ENCODE data around the gene KLK8. TPM values are rescaled to one million over a fixed set of nuclear protein-coding genes. Genes with fewer than 3 reads are reported as not detected.

Gene KLK8
- total and polyA plus RNA-seq, 4 donors: not detected

DNA sequence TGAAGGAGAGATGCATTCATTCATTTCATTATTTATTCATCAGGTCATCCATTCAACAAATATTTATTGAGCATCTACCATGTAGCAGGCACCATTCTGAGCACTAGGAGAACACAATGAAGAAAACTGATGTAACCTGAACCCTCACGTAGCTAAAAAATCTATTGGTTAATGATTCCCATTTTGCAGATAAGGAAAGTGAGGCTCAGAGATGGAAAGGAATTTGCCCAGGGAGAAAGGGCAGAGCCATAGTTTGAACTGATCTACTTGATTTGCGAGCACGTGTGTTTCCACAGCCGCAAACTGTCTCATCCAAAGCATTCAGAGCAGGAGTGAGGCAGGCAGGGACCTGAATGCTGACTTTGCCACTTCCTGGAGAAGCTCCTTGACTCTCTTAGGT lies 2.7 kb downstream of the KLK8 start (continued):
- TF ChIP-seq, protein P1, sequence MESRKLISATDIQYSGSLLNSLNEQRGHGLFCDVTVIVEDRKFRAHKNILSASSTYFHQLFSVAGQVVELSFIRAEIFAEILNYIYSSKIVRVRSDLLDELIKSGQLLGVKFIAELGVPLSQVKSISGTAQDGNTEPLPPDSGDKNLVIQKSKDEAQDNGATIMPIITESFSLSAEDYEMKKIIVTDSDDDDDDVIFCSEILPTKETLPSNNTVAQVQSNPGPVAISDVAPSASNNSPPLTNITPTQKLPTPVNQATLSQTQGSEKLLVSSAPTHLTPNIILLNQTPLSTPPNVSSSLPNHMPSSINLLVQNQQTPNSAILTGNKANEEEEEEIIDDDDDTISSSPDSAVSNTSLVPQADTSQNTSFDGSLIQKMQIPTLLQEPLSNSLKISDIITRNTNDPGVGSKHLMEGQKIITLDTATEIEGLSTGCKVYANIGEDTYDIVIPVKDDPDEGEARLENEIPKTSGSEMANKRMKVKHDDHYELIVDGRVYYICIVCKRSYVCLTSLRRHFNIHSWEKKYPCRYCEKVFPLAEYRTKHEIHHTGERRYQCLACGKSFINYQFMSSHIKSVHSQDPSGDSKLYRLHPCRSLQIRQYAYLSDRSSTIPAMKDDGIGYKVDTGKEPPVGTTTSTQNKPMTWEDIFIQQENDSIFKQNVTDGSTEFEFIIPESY (IDR thresholded peaks at IDR 0.05): no peak
- TF ChIP-seq MAX (IDR thresholded peaks at IDR 0.05) (no peak), RAD21 (IDR thresholded peaks at IDR 0.05) (no peak), YY1 (IDR thresholded peaks at IDR 0.05) (no peak), JUND (IDR thresholded peaks at IDR 0.05) (no peak), HNF4G (IDR thresholded peaks at IDR 0.05) (no peak), EGR1 (IDR thresholded peaks at IDR 0.05; ENCODE audit: low read depth in 2 of 2) (no peak)

DNA sequence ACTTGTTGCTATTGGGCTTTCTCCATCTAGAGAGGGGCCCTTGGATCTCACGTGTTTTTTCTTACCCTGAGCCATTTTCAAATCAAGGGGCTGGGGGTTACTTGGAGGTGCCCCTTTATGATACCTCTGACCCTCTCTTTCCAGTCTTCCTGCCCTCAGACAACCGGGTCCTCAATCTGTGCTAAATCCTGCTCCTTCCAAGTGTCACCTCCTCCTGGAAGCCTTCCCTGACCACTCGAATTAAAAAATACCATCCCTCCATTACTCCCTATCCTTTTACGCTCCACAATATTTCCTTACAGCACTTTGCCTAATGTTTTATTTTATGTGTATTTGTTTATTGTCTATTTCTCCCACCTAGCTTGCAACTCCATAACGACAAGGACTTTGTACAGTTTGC lies 3.3 kb downstream of the KLK8 start:
- Histone ChIP-seq H3K27me3 (ENCODE audit: control insufficient read depth in 4 of 4, insufficient read depth in 4 of 4, low read length in 3 of 4) (peaks cover 0 to 4% (median under 1%) of the 10 kb centered on the region in 4 donors), H3K9ac (ENCODE audit: low read depth in 1 of 2, low read length in 2 of 2) (no peak overlapping the region), H3K27ac (ENCODE audit: low read depth in 1 of 2, low read length in 2 of 2) (no peak overlapping the region), H3K4me1 (ENCODE audit: control insufficient read depth in 4 of 4, insufficient read depth in 4 of 4, low read length in 3 of 4) (no peaks in the 10 kb centered on the region), H3K9me3 (ENCODE audit: control insufficient read depth in 4 of 4, low read length in 3 of 4) (peaks cover 0 to 3% (median 0%) of the 10 kb centered on the region in 4 donors), H3K4me3 (ENCODE audit: low read depth in 1 of 3, low read length in 3 of 3) (no peak overlapping the region), H3K36me3 (ENCODE audit: control insufficient read depth in 4 of 4, insufficient read depth in 3 of 4, low read depth in 1 of 4, low read length in 3 of 4) (no peaks in the 10 kb centered on the region)
- no peak for TF ChIP-seq RAD21 (IDR thresholded peaks at IDR 0.05)
- no peak for TF ChIP-seq REST (IDR thresholded peaks at IDR 0.05)
- TF ChIP-seq MAX (IDR thresholded peaks at IDR 0.05): no peak
- TF ChIP-seq RXRA (IDR thresholded peaks at IDR 0.05): no peak
- no peak for TF ChIP-seq EGR1 (IDR thresholded peaks at IDR 0.05; ENCODE audit: low read depth in 2 of 2)
- TF ChIP-seq GABPA (IDR thresholded peaks at IDR 0.05 in 1 of 2, conservative IDR thresholded peaks at IDR 0.05 in 1 of 2): no peak
- TF ChIP-seq, protein P1 (IDR thresholded peaks at IDR 0.05): no peak
- TF ChIP-seq YY1 (IDR thresholded peaks at IDR 0.05): no peak
- no peak for TF ChIP-seq HNF4G (IDR thresholded peaks at IDR 0.05)
- no peak for TF ChIP-seq FOXA2 (IDR thresholded peaks at IDR 0.05)
- TF ChIP-seq TAF1 (conservative IDR thresholded peaks at IDR 0.05): no peak
- no peak for TF ChIP-seq CTCF (IDR thresholded peaks at IDR 0.05; ENCODE audit: low read depth, low read length, missing input control)
- no peak for TF ChIP-seq FOXA1 (IDR thresholded peaks at IDR 0.05)
- no peak for TF ChIP-seq ATF3 (IDR thresholded peaks at IDR 0.05)
- TF ChIP-seq NR2F2 (IDR thresholded peaks at IDR 0.05): no peak
- TF ChIP-seq SP1 (IDR thresholded peaks at IDR 0.05): no peak
- no peak for TF ChIP-seq HNF4A (conservative IDR thresholded peaks at IDR 0.05)
- WGBS: 52% methylated on average over 5 of the region's 5 CpGs
- DNase-seq (ENCODE audit: low spot score): no peak

Data from liver (tissue), 9 donors.